GM19324 (cell line): Measurements from ENCODE around the gene CEP152.
"Not testable (repeated sequence)": the region's sequence is repeated elsewhere in the genome, so short reads cannot be mapped to it uniquely, and the experiment has no call there.

Experiments
- ATAC-seq: cut with Tn5 transposase; IDR thresholded peaks from one replicate; pipeline ENCODE4 v1.9.1; 2021; ENCODE audit warnings: mild to moderate bottlenecking, moderate library complexity; ENCODE audit not compliant: unreplicated experiment, low FRiP score

The CEP152 gene

DNA sequence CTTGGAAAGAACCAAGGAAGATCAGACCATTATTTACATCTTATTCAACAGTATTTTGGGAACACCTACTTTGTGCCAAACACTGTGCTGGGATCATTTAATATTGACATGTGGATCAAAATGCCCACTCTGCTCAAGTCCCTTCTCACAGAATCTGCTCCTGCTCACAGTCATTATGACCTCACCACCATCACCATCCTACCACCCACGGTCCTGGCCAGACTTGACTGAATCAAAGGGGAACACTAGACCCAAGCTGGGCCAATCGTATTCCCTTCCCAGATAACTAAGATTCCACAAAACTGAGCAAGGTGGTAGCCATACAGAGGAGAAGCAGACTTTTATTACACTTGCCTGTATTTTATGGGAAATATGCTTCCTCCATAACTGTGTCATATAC is 3.4 kb upstream of the CEP152 start:
- ATAC-seq = no peak

DNA sequence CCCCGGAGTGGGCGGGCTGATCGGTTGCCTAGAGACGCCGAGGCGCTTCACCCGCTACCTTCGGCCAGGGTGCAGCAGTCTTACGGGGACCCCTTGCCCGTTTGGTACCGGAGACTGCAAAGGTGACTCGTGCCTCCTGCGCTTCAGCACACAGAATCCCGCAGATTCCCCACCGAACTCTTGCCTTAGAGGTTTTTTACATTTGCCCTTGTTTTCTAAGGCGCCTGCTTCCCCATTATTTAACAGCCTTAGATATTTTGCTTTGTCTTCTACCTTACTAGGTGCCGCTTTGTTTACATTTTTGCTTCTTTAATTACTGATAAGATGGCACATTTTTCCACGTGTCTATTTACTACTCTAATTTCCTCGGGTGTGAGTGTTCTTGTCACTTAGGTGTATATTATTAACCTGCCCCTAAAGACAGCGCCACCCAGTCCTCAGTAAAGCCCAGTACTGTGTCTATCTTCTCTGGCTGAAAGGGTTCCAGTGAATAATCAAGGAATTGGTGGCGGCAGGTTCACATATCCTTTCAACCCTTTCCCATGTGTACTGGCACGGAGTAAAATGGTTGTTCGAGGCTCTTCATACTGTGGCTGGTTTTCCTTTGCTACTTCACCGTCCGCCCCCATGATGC is 573 bp upstream of the CEP152 start:
- no peak for ATAC-seq

DNA sequence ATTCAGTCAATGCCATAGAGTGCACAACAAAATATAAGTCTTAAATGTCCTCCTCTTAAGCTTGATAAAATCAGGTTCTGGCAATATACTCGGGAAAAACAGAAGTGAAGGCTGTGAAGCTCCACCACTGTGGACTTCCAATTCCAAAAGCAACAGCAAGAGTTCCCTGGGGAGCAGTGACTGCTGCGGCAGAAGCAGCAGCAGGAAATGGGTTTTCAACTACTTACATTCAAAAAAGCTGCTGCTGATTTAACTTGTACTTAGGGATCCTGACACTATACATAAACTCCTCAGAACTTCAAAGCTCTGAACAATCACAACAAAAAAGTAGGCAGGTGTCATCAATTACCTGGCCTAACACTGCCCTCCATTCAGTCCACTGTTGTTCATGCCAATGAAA is 4.7 kb downstream of the CEP152 start:
- no peak for ATAC-seq

DNA sequence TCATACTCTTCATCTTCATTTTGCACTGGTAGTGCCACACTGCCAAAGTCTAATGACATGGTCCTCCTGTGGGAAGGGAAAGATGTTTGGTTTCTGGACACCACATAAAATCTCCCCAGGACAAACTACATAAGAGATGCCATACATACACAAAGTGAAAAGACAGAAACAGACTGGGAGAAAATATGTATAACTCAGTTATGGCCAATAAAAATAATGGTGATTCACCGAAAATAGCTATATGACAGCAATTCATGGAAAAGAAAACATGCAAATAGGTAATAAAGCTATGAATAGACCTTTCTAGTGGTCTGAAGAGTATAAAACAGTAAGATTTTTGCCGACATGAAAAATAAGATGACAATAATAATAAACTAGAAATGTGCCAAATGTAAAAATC is 5.3 kb downstream of the CEP152 start:
- no peak for ATAC-seq

DNA sequence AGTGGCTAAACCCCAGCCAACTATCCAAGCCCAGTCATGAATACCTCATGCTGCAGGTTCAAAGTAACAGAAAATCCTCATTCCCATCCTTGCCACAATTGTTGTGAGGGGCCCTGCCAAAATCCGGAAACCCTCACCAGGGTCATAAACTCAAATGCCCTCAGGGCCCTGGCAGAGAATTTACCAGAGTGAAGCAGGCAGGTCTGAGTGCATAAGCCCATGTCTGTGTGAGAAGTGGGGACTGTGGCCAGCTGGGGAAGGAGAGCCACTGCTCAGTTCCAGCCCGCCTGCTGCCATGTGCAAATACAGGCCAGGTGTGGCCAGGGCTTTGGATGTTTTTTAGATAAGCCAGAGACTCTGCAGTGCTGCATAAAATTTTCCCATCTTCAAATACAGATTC is 7.0 kb downstream of the CEP152 start:
- ATAC-seq = no peak

DNA sequence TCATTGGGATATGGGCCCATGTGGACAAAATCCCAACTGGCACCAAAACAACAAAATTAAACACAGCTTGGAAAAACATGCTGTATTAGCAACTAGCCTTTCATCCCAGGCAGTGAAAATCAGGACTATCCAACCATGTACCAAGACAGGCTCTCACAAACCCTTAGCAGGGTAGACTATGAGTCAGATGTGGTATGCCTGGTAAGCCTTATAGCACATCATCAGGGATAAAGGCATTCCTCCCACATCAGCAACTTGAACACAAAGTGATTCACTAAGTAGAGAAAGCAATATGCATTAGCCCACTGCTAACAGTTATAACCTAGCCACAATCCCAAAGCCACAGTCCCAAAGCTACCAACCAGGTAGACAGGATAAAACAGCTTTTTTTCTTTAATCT is 8.0 kb downstream of the CEP152 start:
- ATAC-seq = no peak

DNA sequence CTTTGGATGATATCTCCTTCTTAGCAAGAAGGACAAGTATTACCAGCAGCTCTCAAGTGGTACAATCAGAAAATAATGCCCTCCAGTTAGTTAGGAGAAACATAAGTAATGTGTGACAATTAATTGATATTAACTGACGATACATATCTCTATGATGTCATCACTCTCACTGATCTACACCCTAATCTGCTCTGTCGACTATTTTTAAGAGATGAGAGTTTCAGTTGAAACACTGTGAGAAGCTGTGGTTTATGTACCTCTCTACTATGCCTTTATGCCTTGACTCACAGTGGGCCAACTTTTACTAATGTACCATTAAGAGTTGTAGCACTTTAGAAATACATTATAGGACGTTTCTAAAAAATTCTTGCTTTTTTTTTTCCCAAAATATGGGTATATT is 8.6 kb downstream of the CEP152 start:
- no peak for ATAC-seq

DNA sequence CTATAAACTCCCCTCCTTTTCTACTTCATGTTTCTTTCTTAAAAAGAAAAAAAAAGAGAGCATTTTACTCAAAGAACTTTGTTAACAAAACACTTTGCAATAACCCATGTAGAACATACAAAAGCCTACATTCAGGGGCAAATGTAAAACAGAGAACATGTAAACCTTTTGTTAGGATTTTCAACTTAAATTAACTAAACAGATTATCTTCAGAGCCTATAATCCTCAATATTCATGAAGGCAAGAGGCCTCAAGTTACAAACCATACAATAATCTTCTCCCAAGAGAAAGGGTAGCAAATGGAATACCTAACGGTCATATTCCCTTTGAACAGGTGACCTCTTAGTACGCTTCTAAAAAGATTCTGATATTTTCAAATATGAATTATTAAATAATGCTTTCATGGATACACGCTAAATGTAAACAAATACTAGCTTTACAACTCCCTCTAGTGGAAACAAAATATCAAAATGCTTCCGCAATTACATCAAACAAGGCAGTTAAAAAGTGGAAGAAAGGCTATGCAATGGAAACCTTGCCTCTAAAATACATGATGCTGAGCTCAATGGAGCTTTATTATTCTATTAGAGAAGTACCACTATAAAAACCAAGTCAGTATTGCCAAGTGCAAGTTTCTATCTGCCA is 9.9 kb downstream of the CEP152 start:
- no peak for ATAC-seq

DNA sequence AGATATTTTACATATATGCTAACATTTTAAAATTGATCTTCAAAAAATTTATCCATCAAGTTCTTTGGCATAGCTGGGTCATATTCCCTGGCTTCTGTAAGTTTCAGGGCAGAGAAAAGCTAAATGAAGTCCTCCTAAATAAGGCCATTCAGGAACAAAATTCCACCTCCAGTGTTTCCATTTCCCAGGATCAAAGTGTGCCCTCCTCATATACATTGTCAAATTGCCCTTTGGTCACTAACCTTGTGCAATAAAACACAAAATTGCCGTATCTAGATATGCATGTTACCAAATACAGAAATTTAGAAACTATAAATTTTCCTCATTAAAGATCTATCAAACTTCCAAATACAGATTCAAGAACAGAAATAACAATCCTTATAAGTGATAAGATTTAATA is 10.6 kb downstream of the CEP152 start:
- no peak for ATAC-seq

DNA sequence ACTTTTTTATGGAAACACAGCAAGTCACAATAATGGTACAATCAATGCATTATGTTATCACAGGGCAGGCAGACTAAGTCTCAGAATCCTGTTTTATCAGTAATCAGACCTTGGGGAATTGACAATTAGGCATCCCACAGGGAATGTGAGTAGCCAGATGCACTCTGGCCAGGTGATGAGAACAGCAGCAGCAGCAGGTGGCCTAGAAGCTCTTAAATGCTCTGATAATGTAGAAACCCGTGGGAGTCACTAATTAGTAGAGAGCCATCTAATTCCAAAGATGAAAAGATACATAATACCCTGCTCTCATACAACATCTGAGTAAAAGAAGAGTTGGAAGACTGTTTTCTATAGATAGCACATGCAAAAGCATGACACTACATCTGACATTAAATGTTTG is 12.6 kb downstream of the CEP152 start:
- ATAC-seq = no peak

DNA sequence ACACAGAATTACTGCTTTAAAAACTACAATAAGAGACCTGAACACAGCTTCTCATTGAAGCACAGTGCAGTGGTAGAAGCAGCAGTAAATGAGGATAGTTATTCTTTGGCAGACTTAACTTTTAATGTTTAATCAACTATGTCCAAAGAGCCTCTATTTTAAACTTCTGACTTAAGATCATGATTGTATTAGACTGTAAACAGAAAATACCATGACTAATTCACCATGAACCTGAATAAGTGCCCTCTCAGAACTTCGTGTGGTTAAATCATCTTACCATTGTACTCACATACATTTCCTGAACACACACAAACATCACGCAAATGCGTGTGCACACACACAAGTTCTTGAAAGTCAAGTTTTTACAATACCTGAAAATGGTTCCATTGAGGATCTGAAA is 13.9 kb downstream of the CEP152 start:
- ATAC-seq = peak; percentile 37

DNA sequence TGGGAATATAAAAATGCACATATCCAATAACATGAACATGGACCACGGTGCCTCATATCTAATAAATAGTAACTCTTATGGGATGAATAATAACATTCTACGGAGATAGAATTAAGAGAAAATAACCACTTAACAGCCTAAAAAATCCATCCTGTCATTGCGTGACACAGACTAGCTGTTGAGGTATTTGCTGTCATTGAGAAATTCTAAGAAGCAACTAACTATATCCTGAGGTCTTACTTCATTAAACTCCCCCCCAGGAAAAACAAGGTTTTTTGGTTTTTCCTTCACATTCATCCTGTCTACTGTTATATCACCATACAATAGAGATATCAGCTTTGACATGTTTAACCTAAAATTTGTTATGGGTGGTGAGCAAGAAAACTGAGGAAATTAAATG is 14.3 kb downstream of the CEP152 start:
- ATAC-seq = no peak

DNA sequence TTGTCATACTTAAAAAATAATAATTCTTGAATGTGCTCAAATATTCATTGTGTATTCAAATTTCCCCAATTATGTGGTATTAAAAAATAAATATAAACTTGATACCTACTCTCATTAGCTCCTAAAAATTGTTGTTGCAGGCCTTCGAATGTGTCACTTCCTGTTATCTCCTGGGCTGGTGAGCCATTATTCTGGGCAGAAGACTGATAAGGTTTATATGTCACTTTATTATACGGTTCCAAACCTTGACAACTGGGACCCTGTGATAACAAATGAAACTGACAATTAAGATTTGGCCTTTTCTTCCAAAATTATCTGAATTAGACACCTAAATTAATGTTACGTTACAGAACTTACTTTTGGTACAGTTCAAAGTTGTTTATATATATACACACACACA is 15.0 kb downstream of the CEP152 start:
- no peak for ATAC-seq

DNA sequence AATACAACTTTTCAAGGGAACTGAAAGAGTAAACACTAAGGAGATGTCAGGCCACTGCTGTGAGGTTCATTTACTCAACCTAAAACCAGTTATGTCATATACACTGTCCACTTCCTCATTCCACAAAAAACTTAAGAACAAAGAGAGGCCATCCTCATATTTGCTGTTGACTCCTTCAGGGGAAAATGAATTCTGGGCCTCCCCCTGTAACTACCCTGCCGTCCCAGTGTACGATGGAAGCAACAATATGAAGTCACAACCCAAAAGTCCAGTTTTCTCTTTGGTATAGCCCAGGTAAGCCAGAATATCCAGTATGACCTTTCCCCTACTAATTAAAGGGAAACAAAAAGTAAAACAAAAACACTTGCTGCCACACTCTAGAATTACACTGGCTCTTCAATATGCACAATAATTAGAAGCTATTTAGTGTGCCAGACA is 16.2 kb downstream of the CEP152 start:
- peak; percentile 87 for ATAC-seq

DNA sequence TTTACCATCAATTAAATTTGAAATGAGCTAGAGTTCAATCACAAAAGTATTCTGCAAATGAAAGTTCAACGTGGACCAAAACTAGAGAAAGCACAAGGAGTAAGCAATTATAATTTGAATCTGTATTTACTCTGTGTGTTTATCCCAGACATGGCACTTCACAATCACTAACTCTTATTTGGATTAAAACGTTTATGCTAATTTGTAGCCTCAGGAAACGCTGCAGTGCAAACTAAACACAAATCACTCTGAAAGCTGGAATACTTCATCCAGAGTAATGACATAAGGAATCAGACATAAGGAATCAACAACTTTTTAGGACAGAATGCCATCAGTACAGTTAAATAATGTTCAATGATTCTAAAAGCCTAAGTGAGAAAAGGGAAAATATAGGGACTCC is 18.5 kb downstream of the CEP152 start:
- ATAC-seq = no peak

DNA sequence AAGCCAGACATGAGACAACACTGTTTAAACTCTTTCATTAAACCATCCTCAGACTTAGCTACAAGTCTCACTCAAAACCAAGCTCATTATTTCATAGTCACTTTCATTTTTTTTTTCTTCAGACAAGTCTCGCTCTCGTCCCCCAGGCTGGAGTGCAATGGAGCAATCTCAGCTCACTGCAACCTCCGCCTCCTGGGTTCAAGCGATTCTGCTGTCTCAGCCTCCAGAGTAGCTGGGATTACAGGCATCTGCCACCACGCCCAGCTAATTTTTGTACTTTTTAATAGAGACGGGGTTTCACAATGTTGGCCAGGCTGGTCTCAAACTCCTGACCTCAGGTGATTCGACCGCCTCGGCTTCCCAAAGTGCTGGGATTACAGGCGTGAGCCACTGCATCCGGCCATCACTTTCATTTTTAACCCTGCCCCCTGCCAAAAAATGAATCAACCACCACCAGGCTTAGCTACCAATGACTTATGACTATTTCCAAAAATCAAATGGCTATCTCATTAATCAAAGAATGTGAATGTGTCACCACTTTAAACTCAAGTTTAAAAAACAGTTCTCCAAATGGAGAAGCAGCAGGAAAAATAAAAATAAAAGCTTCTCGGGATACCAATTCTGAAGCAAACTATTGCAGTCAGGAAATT is 20.3 kb downstream of the CEP152 start:
- not testable (repeated sequence) for ATAC-seq

DNA sequence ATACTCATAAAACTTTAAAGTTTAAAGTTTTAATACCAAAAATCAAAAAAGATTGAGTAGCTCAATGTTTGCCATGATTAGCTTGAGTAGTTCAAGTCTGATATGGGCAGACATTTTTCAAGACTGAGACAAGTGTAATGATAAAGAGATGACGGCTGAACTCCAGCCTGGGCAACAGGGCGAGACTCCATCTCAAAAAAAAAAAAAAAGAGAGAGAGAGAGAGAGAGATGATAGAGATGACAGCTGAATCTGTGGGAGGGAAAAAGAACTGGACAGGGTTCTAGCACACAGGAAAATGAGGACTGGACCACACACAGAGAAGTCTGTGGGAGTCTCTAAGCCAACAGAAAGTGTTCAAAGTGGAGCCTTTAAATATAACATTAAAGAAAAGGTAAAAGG is 25.2 kb downstream of the CEP152 start:
- ATAC-seq = no peak

DNA sequence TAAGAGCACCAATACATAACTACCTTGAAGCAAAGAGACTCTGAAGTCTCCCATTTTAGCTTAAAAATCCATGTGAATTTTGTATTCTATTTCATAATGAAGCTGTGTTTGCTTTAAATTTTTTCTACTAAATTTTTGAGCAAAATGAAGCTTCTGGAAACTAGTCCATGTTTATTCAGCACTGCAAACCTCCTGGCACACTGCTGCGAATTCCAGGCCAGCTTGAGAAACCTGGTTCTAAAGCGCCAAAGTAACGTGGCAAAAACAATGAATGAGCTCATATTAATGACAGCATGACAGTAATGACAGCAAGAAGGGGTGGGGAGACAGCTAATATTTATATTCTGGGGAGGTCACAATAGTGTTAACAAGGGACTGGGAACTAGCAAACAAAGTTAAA is 25.7 kb downstream of the CEP152 start:
- no peak for ATAC-seq

DNA sequence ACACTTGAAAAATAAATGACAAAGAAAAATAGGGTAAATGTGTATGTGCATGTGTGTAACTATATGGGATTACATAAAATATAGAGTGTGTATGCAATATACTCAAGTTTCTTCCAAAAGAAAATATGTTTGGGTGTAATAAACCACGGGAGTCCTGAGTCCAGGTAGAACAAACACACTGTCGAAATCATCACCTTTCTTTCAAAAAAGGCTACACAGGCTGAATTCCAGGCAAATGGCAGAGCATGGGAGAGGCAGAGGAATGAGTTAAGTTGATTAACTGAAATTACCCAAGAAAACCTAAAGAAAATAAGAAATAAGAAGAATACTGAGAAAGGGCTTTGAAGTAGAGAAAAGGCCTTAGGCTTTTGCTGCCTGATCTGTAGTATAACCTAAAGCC is 26.1 kb downstream of the CEP152 start:
- no peak for ATAC-seq

DNA sequence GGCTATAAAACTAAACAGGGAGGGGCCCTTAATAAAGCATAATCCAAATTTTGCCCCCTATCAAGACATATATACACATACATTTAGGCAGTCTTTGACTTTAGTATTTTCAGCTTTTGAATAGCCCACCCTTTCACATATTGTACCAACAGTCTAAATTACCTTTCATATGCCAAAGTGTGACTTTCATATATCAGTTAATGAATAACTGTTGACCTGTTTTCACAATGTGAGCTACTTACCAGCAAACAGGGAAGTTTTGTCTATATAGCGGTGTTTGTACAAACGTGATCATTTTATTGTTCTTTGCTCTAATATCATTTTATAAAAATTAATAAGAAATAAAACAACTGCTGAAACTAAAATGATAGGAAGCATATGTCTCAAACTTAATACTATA is 28.0 kb downstream of the CEP152 start:
- no peak for ATAC-seq

DNA sequence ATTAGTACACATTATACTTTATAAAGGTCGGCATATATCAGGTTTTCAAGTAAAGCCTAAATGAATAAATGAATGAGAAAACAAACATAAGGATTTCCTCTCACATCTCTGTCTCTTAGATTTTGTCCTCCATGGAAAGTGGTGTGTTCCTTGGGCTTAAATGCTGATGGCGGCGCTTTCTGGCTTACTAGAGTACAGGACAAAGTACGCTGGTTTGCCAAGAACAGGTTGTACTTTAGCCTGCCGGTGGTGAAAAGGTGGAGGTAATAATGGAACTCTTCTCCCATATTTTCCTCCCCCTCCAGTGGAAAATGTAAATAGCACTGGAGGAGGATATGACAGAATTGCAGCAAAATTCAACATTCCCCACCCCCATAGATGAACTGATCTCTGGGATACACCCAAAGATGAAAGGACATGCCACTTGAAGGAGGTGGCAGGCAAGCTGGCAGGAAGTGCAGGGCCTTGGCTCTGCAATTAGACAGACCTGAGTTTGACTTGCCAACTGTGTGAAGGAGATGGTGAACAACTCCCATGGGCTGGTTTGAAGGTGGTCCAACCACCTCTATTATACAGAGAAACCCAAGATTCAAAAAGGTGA is 29.3 kb downstream of the CEP152 start:
- no peak for ATAC-seq

DNA sequence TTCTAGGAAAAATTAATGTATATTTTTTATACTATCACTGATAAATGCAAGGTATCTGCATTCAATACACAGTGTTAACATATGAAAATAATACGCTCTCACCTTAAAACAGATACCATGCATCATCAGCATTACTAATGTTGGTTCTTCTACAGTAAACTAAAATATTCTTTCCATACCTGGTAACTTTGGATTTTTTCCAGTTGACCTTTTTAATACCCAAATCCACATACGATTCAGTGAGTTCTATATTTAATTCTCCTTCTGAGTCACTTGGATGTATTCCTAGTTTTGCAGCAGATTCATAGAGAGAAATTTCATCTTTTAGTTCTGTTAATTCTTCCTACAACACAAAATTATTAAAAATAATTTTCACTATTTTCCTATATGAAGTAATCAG is 29.9 kb downstream of the CEP152 start:
- ATAC-seq = no peak
